AG09319 (cell line): ENCODE measurements around the gene PARD3B.

Experiments used
- DNase-seq: peaks from one replicate; pipeline ENCODE4 v3.0.0-alpha.2; 2010; ENCODE audit warnings: low read depth; ENCODE audit errors: extremely low read depth
- TF ChIP-seq, protein P1 (sequence below): IDR thresholded peaks from 2 replicates; pipeline ENCODE4 v1.5.1; 2011; ENCODE audit warnings: low read depth, mild to moderate bottlenecking, inconsistent platforms, low read length, moderate library complexity

The PARD3B gene, protein sequence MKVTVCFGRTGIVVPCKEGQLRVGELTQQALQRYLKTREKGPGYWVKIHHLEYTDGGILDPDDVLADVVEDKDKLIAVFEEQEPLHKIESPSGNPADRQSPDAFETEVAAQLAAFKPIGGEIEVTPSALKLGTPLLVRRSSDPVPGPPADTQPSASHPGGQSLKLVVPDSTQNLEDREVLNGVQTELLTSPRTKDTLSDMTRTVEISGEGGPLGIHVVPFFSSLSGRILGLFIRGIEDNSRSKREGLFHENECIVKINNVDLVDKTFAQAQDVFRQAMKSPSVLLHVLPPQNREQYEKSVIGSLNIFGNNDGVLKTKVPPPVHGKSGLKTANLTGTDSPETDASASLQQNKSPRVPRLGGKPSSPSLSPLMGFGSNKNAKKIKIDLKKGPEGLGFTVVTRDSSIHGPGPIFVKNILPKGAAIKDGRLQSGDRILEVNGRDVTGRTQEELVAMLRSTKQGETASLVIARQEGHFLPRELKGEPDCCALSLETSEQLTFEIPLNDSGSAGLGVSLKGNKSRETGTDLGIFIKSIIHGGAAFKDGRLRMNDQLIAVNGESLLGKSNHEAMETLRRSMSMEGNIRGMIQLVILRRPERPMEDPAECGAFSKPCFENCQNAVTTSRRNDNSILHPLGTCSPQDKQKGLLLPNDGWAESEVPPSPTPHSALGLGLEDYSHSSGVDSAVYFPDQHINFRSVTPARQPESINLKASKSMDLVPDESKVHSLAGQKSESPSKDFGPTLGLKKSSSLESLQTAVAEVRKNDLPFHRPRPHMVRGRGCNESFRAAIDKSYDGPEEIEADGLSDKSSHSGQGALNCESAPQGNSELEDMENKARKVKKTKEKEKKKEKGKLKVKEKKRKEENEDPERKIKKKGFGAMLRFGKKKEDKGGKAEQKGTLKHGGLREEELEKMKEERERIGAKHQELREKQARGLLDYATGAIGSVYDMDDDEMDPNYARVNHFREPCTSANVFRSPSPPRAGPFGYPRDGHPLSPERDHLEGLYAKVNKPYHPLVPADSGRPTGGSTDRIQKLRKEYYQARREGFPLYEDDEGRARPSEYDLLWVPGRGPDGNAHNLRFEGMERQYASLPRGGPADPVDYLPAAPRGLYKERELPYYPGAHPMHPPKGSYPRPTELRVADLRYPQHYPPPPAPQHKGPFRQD (N-terminal part only)

DNA sequence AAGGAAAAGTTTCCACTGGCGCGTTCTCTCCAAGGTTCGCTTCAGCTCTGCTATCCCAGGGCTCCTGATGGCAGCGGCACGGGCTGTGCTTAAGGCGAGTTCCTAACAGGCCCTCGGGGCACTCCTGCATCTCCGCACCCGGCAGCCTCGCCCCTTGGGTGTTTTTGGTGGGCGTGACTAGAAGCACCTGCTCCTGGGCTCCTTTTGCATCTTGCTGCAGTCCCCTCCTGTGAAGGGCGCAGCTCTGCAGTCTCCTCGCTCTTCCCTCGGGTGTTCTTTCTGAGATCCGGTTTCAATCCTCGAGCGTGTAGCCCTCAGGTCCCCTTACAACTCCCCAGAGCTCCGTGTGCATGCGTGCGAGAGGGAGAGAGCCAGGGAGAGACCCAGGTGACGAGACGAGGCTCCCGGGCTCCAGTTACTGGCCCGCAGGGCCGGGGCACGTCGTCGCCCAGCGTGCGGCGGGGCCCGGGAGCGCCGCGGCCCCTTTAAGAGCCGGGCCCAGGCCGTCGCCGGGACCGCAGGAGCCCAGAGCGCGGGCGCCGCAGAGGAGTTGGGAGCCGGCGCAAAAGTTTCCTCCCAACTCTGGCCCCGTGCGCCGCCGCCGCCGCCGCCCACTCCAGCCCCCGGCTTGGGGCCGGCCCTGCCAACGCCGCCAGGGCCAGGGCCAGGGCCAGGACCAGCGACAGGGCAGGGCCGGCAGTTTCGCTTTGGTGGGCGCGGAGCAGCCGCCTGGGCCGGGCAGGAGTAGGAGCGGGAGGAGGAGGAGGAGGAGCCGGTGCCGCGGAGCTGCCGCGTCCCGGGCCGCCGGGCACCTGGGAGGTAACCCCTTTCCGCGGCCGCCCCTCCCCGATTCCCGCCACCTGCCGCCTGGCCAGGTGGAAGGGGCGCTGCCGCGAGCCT, at the start of gene PARD3B:
TSS of gene PARD3B (plus strand) at position 515 of the 900 bp plus-strand sequence. CDS start 525 bp downstream, outside the sequence.
- TF ChIP-seq, protein P1, sequence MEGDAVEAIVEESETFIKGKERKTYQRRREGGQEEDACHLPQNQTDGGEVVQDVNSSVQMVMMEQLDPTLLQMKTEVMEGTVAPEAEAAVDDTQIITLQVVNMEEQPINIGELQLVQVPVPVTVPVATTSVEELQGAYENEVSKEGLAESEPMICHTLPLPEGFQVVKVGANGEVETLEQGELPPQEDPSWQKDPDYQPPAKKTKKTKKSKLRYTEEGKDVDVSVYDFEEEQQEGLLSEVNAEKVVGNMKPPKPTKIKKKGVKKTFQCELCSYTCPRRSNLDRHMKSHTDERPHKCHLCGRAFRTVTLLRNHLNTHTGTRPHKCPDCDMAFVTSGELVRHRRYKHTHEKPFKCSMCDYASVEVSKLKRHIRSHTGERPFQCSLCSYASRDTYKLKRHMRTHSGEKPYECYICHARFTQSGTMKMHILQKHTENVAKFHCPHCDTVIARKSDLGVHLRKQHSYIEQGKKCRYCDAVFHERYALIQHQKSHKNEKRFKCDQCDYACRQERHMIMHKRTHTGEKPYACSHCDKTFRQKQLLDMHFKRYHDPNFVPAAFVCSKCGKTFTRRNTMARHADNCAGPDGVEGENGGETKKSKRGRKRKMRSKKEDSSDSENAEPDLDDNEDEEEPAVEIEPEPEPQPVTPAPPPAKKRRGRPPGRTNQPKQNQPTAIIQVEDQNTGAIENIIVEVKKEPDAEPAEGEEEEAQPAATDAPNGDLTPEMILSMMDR = no peak
- DNase-seq = no peak

DNA sequence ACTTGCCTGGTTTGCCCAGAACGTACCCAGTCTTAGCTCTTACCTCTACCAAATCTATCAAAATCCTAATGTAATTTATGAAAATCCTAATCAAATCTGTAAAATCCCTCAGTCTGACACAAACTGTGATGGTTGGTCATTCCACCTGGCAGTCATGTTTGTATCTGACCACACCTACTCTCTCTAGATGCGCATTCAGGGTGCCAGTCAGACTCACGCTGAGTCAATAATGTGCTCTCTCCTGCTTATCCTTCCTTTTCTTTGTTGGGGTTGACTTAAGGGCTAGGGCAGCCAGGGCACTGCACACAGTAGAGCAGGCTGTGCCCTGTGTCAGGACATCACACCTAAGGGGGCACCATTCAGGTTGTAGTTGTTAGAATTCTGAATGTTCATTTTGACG, 48.5 kb upstream of the PARD3B start:
- DNase-seq = no peak
- TF ChIP-seq, protein P1 = no peak

DNA sequence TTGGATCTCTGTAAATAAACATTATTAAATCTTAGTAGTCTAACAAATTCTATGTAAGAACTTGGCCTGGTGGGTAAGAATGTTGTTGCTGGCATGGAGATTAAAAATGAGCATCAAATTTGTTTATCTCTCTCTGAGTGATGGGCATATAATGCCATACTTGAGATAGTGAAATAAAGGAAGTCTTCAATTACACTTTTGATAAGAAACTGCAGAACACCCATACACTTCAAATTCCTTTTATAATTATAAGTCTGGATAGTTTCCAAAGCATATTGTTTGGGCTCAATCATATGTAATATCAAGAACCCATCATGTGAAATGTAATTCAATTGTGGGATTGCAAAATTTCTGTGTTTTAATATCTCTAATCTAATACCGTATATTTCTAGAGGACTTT, 47.4 kb upstream of the PARD3B start:
- TF ChIP-seq, protein P1 = no peak
- DNase-seq = no peak

DNA sequence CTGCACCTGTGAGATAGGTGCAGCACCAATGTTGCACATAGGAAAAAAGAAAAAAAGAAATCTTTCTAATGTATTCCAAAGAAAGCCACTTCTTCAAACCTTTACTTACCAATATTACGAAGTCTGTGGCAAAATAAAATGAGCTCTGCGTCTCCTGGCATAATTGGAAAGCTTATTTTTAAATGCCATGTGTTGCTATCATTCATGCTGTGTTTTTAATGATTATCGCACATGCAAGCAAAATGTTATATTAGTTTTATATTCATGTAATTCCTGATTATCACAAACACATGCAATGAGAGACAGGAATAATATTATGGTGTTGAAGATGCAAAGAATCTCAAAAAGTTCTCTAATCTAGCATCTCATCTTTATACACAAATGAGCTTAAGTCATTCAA, 47.0 kb upstream of the PARD3B start:
- TF ChIP-seq, protein P1 = no peak
- no peak for DNase-seq

DNA sequence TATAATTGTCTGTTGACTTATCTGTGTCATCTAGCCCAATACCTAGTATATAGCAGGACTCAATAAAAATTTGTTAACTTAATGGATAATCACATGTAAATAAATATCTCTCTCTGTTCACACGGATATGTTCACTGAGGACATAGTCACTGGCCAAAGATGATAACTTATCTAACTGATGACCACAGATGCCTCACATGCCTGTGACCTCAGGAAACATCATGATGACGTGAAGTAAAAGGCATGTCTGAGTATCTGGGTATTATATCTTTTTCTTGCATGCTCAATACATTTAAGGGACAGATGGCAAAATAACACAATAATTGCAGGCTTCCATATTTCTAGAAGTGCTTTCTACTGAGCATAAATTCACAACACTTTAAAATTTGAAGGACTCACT, 41.4 kb upstream of the PARD3B start:
- TF ChIP-seq, protein P1 = no peak

DNA sequence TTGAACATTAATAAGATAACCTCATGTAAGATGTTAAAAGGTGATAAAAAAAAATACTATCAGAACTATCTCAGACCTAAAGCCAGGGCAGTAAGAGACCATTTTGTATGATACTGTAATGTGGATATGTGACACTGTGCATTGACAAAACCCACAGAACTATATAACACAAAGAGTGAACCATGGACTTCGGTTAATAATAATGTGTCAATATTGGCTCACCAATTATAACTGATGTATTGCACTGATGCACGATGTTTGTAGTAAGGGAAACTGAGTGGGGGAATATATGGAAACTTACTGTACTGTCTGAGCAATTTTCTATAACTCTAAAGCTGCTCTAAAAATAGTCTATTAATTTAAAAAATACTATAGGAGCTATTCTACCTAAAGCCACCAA, 40.7 kb upstream of the PARD3B start:
- no peak for DNase-seq
- TF ChIP-seq, protein P1 = no peak

More for the DNA sequence above, 41.4 kb upstream of the PARD3B start:
- no peak for DNase-seq
